Esophagus mucosa (tissue), 1 donor: ENCODE data around the gene PSMG2. TPM values are rescaled to one million over a fixed set of nuclear protein-coding genes. Genes with fewer than 3 reads are reported as not detected.

ENCODE experiments used
- ATAC-seq: fragments of 200-7000 bp; cut with Tn5 transposase; one replicate; pipeline ENCODE4 v1.9.1; 2020
- total RNA-seq: library from RNA; stranded (reverse); gene quantifications from one replicate; pipeline ENCODE4 v1.2.4, GENCODE V29; 2023
- donor health status: DM: yes; HTN: yes; CAD: no.

PSMG2 gene
- total RNA-seq, 1 donor from 2014 or later = 61.4 TPM

- ATAC-seq = no peak
Measured at GRCh38 chr18:12766986-12767433, 64.2 kb downstream of the PSMG2 start.

GRCh38 chr18:12767580-12768155 is 64.8 kb downstream of the PSMG2 start:
- ATAC-seq = no peak

- peak; percentile 22 for ATAC-seq
Measured at GRCh38 chr18:12768625-12769024, 65.8 kb downstream of the PSMG2 start.

GRCh38 chr18:12769136-12769535 is 66.3 kb downstream of the PSMG2 start:
- ATAC-seq = no peak

- no peak for ATAC-seq
Measured at GRCh38 chr18:12769644-12770440, 67.0 kb downstream of the PSMG2 start.

GRCh38 chr18:12770469-12771219 is 67.8 kb downstream of the PSMG2 start:
- ATAC-seq = peak; percentile 74

GRCh38 chr18:12772111-12772510 is 69.3 kb downstream of the PSMG2 start:
- ATAC-seq = no peak

- ATAC-seq = no peak
Measured at GRCh38 chr18:12773369-12773768, 70.5 kb downstream of the PSMG2 start.

GRCh38 chr18:12774982-12775381 is 72.1 kb downstream of the PSMG2 start:
- ATAC-seq = no peak

Other genes starting within 250 kb of the PSMG2 start
- 15.6 TPM for gene SPIRE1, start 44.9 kb upstream of the PSMG2 start, total RNA-seq
- 6.1 TPM for gene CEP76, start 319 bp upstream of the PSMG2 start, total RNA-seq
- gene PTPN2, start 181.2 kb downstream of the PSMG2 start, total RNA-seq = 24.9 TPM
- 41.4 TPM for gene SEH1L, start 245.0 kb downstream of the PSMG2 start, total RNA-seq